Ishikawa (cell line): ENCODE measurements around the gene SYNJ1.

Source experiments
- CEBPB ChIP-seq: IDR thresholded peaks from 2 replicates; pipeline ENCODE4 v1.6.1; 2012
- CREB1 ChIP-seq: IDR thresholded peaks from 2 replicates; pipeline ENCODE4 v1.6.1; 2012; ENCODE audit warnings: low read depth
- EGR1 ChIP-seq: IDR thresholded peaks from 2 replicates; pipeline ENCODE4 v1.6.1; 2012
- EP300 ChIP-seq: IDR thresholded peaks from 2 replicates; pipeline ENCODE4 v1.6.1; 2012; ENCODE audit warnings: borderline replicate concordance
- FOXM1 ChIP-seq: IDR thresholded peaks from 2 replicates; pipeline ENCODE4 v1.6.1; 2012; ENCODE audit warnings: low read depth, borderline replicate concordance
- NFIC ChIP-seq: IDR thresholded peaks from 2 replicates; pipeline ENCODE4 v1.6.1; 2012
- RAD21 ChIP-seq: IDR thresholded peaks from 2 replicates; pipeline ENCODE4 v1.6.1; 2012; ENCODE audit warnings: low read depth
- TAF1 ChIP-seq: IDR thresholded peaks from 2 replicates; pipeline ENCODE4 v1.6.1; 2012; ENCODE audit warnings: low read depth, mild to moderate bottlenecking
- TCF12 ChIP-seq: IDR thresholded peaks from 2 replicates; pipeline ENCODE4 v1.6.1; 2012; ENCODE audit warnings: low read depth
- TEAD4 ChIP-seq: IDR thresholded peaks from 2 replicates; pipeline ENCODE4 v1.6.1; 2012
- YY1 ChIP-seq: IDR thresholded peaks from 2 replicates; pipeline ENCODE4 v1.6.1; 2012; ENCODE audit warnings: low read depth
- ZBTB7A ChIP-seq: IDR thresholded peaks from 2 replicates; pipeline ENCODE4 v1.6.1; 2012; ENCODE audit warnings: low read depth
- TF ChIP-seq, protein P1 (sequence below): IDR thresholded peaks from 2 replicates; pipeline ENCODE4 v1.6.1; 2012
- TF ChIP-seq, protein P2 (sequence below): IDR thresholded peaks from 2 replicates; pipeline ENCODE4 v1.6.1; 2012
- TF ChIP-seq, protein P3 (sequence below): IDR thresholded peaks from 2 replicates; pipeline ENCODE4 v1.6.1; 2012; ENCODE audit warnings: low read depth, mild to moderate bottlenecking

Gene SYNJ1, protein sequence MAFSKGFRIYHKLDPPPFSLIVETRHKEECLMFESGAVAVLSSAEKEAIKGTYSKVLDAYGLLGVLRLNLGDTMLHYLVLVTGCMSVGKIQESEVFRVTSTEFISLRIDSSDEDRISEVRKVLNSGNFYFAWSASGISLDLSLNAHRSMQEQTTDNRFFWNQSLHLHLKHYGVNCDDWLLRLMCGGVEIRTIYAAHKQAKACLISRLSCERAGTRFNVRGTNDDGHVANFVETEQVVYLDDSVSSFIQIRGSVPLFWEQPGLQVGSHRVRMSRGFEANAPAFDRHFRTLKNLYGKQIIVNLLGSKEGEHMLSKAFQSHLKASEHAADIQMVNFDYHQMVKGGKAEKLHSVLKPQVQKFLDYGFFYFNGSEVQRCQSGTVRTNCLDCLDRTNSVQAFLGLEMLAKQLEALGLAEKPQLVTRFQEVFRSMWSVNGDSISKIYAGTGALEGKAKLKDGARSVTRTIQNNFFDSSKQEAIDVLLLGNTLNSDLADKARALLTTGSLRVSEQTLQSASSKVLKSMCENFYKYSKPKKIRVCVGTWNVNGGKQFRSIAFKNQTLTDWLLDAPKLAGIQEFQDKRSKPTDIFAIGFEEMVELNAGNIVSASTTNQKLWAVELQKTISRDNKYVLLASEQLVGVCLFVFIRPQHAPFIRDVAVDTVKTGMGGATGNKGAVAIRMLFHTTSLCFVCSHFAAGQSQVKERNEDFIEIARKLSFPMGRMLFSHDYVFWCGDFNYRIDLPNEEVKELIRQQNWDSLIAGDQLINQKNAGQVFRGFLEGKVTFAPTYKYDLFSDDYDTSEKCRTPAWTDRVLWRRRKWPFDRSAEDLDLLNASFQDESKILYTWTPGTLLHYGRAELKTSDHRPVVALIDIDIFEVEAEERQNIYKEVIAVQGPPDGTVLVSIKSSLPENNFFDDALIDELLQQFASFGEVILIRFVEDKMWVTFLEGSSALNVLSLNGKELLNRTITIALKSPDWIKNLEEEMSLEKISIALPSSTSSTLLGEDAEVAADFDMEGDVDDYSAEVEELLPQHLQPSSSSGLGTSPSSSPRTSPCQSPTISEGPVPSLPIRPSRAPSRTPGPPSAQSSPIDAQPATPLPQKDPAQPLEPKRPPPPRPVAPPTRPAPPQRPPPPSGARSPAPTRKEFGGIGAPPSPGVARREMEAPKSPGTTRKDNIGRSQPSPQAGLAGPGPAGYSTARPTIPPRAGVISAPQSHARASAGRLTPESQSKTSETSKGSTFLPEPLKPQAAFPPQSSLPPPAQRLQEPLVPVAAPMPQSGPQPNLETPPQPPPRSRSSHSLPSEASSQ (N-terminal part only)

DNA sequence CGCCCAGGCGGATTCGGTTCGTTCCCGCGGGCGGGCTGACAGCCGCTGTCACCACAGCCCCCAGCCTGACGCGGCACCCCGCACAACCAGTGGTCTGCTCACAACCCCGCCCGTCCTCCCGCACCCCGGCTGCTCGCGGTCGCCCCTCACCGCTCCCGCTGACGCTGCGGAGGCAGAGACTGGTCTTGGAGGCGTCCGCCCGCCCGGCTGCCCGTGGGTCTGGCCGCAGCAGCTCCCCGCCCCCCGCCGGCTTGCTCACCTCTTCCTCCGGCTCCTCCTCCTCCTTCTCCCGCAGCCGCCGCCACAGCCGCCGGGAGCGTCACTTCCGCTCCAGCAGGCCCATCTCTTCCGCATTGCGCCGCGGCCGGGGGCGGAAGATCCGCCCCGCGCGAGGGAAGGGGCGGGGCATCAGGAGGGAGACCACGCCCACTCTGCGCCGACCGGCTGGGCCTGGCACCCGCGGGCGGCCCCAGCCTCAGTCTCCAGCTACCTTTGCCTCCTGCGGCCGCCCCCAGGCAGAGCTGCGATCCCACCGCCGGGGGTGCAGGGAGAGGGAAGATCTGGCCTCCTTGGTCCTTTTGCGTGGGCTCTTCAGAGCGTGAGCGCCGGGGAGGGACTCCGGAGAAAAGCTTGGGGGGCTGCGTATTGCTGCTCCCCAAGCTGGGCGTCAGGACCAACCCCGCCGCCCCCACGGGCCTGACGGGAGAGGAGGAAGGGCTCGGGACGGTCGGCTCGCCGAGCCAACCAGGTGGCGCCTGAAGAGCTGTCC is at the start of gene SYNJ1:
SYNJ1 (minus strand) TSS at position 327 of the 769 bp plus-strand sequence. CDS start 1,118 bp downstream, outside the sequence.
- TF ChIP-seq YY1 (peak; percentile 26; the same call in 1 of the 2 replicates), NFIC (no peak), TCF12 (peak; percentile 57; the same call in 1 of the 2 replicates), TAF1 (peak; percentile 69), ZBTB7A (peak; percentile 89; the same call in 1 of the 2 replicates), CREB1 (peak; percentile 72), EP300 (no peak), RAD21 (peak; percentile 11; the same call in 1 of the 2 replicates), CEBPB (no peak), EGR1 (peak; percentile 81), FOXM1 (no peak; the same call in 1 of the 2 replicates), TEAD4 (peak; percentile 72)
- TF ChIP-seq, protein P1, sequence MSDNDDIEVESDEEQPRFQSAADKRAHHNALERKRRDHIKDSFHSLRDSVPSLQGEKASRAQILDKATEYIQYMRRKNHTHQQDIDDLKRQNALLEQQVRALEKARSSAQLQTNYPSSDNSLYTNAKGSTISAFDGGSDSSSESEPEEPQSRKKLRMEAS: peak; percentile 77
- TF ChIP-seq, protein P2, sequence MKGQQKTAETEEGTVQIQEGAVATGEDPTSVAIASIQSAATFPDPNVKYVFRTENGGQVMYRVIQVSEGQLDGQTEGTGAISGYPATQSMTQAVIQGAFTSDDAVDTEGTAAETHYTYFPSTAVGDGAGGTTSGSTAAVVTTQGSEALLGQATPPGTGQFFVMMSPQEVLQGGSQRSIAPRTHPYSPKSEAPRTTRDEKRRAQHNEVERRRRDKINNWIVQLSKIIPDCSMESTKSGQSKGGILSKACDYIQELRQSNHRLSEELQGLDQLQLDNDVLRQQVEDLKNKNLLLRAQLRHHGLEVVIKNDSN: no peak
- TF ChIP-seq, protein P3, sequence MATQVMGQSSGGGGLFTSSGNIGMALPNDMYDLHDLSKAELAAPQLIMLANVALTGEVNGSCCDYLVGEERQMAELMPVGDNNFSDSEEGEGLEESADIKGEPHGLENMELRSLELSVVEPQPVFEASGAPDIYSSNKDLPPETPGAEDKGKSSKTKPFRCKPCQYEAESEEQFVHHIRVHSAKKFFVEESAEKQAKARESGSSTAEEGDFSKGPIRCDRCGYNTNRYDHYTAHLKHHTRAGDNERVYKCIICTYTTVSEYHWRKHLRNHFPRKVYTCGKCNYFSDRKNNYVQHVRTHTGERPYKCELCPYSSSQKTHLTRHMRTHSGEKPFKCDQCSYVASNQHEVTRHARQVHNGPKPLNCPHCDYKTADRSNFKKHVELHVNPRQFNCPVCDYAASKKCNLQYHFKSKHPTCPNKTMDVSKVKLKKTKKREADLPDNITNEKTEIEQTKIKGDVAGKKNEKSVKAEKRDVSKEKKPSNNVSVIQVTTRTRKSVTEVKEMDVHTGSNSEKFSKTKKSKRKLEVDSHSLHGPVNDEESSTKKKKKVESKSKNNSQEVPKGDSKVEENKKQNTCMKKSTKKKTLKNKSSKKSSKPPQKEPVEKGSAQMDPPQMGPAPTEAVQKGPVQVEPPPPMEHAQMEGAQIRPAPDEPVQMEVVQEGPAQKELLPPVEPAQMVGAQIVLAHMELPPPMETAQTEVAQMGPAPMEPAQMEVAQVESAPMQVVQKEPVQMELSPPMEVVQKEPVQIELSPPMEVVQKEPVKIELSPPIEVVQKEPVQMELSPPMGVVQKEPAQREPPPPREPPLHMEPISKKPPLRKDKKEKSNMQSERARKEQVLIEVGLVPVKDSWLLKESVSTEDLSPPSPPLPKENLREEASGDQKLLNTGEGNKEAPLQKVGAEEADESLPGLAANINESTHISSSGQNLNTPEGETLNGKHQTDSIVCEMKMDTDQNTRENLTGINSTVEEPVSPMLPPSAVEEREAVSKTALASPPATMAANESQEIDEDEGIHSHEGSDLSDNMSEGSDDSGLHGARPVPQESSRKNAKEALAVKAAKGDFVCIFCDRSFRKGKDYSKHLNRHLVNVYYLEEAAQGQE: peak; percentile 96

DNA sequence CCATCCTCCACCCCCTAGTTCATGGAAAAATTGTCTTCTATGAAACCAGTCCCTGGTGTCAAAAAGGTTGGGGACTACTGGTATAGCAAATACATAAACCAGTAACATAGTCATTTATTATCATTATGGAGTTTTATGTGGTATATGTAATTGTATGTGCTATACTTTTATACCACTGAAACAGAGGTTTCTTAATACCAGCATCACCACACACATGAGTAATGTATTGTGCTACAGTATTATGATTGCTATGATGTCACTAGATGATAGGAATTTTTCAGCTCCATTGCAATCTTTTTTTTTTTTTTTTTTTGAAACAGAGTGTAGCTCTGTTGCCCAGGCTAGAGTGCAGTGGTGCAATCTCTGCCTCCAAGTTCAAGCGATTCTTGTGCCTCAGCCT is 49.5 kb upstream of the SYNJ1 start:
- TF ChIP-seq RAD21: no peak
- TF ChIP-seq TCF12: no peak
- TF ChIP-seq, protein P3: no peak
- TF ChIP-seq, protein P1: no peak
- TF ChIP-seq TEAD4: no peak
- TF ChIP-seq, protein P2: no peak
- no peak for TF ChIP-seq EGR1
- TF ChIP-seq CREB1: no peak
- TF ChIP-seq YY1: no peak
- TF ChIP-seq FOXM1: no peak
- no peak for TF ChIP-seq CEBPB
- no peak for TF ChIP-seq TAF1
- TF ChIP-seq ZBTB7A: no peak

- TF ChIP-seq CREB1 (no peak), YY1 (no peak), RAD21 (no peak), CEBPB (no peak), TEAD4 (no peak), EP300 (no peak), TCF12 (no peak), FOXM1 (no peak), ZBTB7A (no peak), EGR1 (no peak), TAF1 (no peak), NFIC (no peak)
- TF ChIP-seq, protein P1: no peak
- TF ChIP-seq, protein P3: no peak
- TF ChIP-seq, protein P2: no peak
Measured at GRCh38 chr21:32776743-32777142, 48.9 kb upstream of the SYNJ1 start.
